Coronary artery (tissue), 2 donors: ENCODE results near the gene SAMM50.
A peak's percentile ranks its signal among the peaks of the same experiment; 100 is the strongest.

Source experiments
- DNase-seq: peaks from one replicate; pipeline ENCODE4 v3.0.0-alpha.2; 2017; ENCODE audit warnings: low spot score
- H3K27ac ChIP-seq, 2 donors: fragments of 200-600 bp; sonication (generic); one replicate each; pipeline ENCODE4 v1.5.1; 2016 to 2019
- H3K4me3 ChIP-seq: fragments of 200-600 bp; sonication (generic); 2 replicates; pipeline ENCODE4 v1.5.1; 2016; ENCODE audit warnings: mild to moderate bottlenecking, moderate library complexity
- TF ChIP-seq, protein P1 (sequence below): fragments of 200-600 bp; sonication (generic); IDR thresholded peaks from one replicate; pipeline ENCODE4 v1.5.1; 2019; ENCODE audit warnings: antibody characterized with exemption

Gene SAMM50

DNA sequence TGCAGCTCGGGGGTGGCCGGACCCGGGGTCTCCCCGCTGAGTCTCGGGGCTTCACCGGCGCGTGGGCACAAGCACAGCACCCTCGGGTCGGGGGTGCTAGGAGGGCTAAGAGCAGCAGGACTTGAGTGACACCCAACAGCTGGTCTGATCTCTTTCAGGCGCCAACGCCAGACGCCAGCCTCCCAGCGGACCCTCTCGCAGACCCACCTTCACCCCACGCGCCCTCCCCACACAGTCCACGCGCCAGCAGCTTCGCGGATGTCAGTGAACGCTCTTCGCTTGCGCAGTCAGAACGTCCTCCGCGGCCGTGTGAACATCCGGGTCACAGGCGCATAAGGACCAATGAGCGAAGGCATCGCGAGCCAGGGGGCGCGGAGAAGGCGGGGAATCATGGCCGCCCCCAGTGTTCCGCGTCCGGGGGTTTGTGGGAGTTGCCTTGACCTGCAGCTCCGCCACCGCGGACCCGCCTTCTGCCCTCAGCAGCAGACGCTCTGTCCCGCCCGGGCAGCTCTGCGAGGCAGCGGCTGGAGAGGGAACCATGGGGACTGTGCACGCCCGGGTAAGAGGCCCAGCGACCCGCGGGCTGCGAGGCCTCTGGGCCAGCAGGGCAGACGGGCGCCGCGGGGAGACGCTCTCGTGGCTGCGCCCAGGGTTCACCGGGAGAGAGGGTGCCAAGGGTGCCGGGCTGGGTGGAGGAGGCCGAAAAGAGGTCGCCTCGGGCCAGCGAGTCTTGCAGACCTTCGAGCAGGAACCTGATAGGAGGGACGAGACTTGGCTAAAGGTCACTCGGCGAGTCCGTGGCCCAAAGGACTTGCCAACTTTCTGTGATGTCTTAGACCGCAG is at the start of gene SAMM50:
Gene SAMM50 (plus strand): TSS at position 403 of the 843 bp plus-strand sequence. CDS start 136 bp downstream, at position 539.
- TF ChIP-seq, protein P1, sequence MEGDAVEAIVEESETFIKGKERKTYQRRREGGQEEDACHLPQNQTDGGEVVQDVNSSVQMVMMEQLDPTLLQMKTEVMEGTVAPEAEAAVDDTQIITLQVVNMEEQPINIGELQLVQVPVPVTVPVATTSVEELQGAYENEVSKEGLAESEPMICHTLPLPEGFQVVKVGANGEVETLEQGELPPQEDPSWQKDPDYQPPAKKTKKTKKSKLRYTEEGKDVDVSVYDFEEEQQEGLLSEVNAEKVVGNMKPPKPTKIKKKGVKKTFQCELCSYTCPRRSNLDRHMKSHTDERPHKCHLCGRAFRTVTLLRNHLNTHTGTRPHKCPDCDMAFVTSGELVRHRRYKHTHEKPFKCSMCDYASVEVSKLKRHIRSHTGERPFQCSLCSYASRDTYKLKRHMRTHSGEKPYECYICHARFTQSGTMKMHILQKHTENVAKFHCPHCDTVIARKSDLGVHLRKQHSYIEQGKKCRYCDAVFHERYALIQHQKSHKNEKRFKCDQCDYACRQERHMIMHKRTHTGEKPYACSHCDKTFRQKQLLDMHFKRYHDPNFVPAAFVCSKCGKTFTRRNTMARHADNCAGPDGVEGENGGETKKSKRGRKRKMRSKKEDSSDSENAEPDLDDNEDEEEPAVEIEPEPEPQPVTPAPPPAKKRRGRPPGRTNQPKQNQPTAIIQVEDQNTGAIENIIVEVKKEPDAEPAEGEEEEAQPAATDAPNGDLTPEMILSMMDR, result no peak
- Histone ChIP-seq H3K4me3 (peak within 1 kb of the TSS; percentile 89), H3K27ac (peak within 1 kb of the TSS; percentile 66 to 80)
- DNase-seq, result peak; percentile 93

- TF ChIP-seq, protein P1, result no peak
- no peak overlapping the region for H3K4me3 ChIP-seq
- no peak for DNase-seq
Measured at GRCh38 chr22:43905681-43906080, 49.6 kb upstream of the SAMM50 start.

DNA sequence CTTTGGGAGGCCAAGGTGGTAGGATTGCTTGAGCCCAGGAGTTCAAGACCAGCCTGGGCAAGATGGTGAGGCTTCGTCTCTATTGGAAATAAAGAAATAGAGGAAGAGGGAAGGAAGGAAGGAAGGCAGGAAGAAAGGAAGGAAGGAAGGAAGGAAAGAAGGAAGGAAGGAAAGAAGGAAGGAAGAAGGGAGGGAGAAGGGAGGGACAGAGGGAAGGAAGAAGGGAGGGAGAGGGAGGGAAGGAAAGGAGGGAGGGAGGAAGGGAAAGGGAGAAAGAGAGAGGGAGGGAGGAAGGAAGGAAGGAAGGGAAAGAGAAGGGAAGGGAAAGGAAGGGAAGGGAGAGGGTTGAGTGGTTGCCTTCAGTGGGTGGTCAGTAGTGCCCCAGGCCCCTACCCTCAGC is 45.5 kb upstream of the SAMM50 start:
- TF ChIP-seq, protein P1, result no peak
- DNase-seq, result no peak
- no peak overlapping the region for H3K4me3 ChIP-seq
- H3K27ac ChIP-seq, result no peak overlapping the region

More at GRCh38 chr22:43905681-43906080, 49.6 kb upstream of the SAMM50 start:
- H3K27ac ChIP-seq, result no peak overlapping the region

DNA sequence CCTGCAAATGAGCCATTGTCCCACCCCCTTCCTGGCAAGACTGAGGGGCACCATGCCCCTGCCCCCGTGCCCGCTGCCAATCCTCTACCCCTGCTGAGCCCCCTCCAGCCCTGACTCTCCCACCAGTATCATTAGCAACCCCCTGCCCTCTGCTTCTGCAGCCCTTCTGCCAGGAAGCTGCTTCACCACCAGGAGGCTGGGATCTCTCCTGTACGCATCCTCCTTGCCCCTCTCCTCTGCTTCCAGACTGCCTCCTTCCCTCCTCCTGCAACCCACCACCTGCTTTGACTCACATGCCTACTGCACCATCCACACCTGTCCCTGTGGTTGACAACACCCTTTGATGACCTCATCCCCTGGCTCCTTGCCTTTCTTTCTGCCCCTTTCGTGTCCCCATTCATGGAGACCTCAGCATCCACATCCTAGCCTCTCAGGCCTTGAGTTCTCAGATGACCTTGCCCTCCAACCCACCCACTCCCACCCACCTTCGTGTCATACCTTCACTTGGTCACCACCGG is 45.0 kb upstream of the SAMM50 start:
- no peak for DNase-seq
- Histone ChIP-seq H3K4me3 (no peak overlapping the region), H3K27ac (no peak overlapping the region)
- TF ChIP-seq, protein P1, result no peak

- no peak for DNase-seq
- TF ChIP-seq, protein P1, result no peak
- H3K4me3 ChIP-seq, result no peak overlapping the region
- no peak overlapping the region for H3K27ac ChIP-seq
Measured at GRCh38 chr22:43911351-43911750, 43.9 kb upstream of the SAMM50 start.

DNA sequence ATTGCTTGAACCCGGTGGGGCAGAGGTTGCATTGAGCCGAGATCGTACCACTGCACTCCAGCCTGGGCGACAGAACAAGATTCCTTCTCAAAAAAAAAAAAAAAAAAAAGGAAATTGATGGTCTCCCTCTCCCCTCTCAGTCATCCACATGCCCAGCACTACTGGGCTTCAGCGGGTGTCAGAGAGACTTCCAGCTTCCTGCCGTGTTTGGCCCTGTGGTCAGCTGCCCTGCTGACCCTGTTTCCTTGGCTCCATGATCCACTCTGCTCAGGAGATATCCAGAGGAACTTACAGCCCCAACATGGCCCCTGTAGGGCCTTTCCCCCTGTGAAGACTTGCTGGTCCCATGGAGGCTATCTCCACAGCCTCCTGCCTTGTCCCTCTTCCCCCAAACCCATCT is 37.7 kb upstream of the SAMM50 start:
- TF ChIP-seq, protein P1, result no peak
- DNase-seq, result no peak
- H3K27ac ChIP-seq, result no peak overlapping the region
- H3K4me3 ChIP-seq, result no peak overlapping the region
